HCT116 (cell line): ENCODE measurements around the gene TPD52L1. TPM values are rescaled to one million over a fixed set of nuclear protein-coding genes. Genes with fewer than 3 reads are reported as not detected.

Experiments
- ATAC-seq: fragments of 200-7000 bp; cut with Tn5 transposase; 2 replicates; pipeline ENCODE4 v1.9.1; 2020; ENCODE audit warnings: mild to moderate bottlenecking, moderate library complexity
- BruUV-seq: library from RNA; stranded (reverse); fragments of 400-500 nt; replicated peaks from 2 replicates; lab custom pipeline; 2021; lab: Mats Ljungman, UMichigan
- CTCF ChIA-PET: fragments of 300-600 bp; sonication (Branson Sonifier 250); formaldehyde crosslinking; loops from one replicate; lab custom pipeline; 2021; ENCODE audit warnings: antibody characterized with exemption; lab: Charles Lee
- POLR2A ChIA-PET: fragments of 300-600, 350-600 bp; sonication (Branson Sonifier 250); formaldehyde crosslinking; loops from one replicate; lab custom pipeline; 2021; ENCODE audit warnings: antibody characterized with exemption; lab: Charles Lee
- RAD21 ChIA-PET, 2 experiments: fragments of 300-600 bp; sonication (Branson Sonifier 250); formaldehyde crosslinking; loops; one replicate each; lab custom pipeline; 2023; ENCODE audit warnings: low total read pairs in 2 of 2; ENCODE audit not compliant: uncharacterized antibody in 2 of 2, unreplicated experiment in 2 of 2, low non-redundant PET in 1 of 2; lab: Charles Lee
- DNase-seq: peaks from one replicate; pipeline ENCODE4 v3.0.0-alpha.2; 2010; ENCODE audit warnings: low read depth, low spot score
- H2AFZ ChIP-seq: fragments of 200-600 bp; shearing (Covaris generic), sonication (generic); 2 replicates; pipeline ENCODE4 v1.6.1; 2017; ENCODE audit warnings: low read depth, mixed run types, mixed read lengths, antibody characterized with exemption, low read length; ENCODE audit not compliant: poor library complexity, severe bottlenecking
- H3K27ac ChIP-seq: 2 replicates; pipeline ENCODE4 v1.5.1; 2012; ENCODE audit warnings: low read depth, low read length
- H3K27me3 ChIP-seq: fragments of 200-600 bp; sonication (generic); 2 replicates; pipeline ENCODE4 v1.6.1; 2016; ENCODE audit warnings: mixed run types, low read length, mixed read lengths; ENCODE audit not compliant: insufficient read depth
- H3K36me3 ChIP-seq, 2 experiments: fragments of 200-500 bp in 1 of 2; fragments of 200-600 bp in 1 of 2; sonication (Bioruptor generic) in 1 of 2; sonication (generic) in 1 of 2; 2 replicates each; pipeline versions ENCODE4 v1.5.1 to v1.6.1; 2014 to 2016; ENCODE audit warnings: low read length in 2 of 2, inconsistent platforms in 1 of 2, mixed read lengths in 1 of 2, mixed run types in 1 of 2; ENCODE audit not compliant: insufficient read depth in 2 of 2, control insufficient read depth in 1 of 2
- H3K4me1 ChIP-seq, 2 experiments: fragments of 200-600 bp in 1 of 2; sonication (generic) in 1 of 2; 2 replicates each; pipeline versions ENCODE4 v1.5.1 to v1.6.1; 2012 to 2017; ENCODE audit warnings: low read length in 2 of 2, inconsistent platforms in 1 of 2, mild to moderate bottlenecking in 1 of 2, mixed read lengths in 1 of 2, mixed run types in 1 of 2, moderate library complexity in 1 of 2; ENCODE audit not compliant: insufficient read depth in 2 of 2, control insufficient read depth in 1 of 2
- H3K4me2 ChIP-seq: fragments of 200-600 bp; sonication (generic); 2 replicates; pipeline ENCODE4 v1.6.1; 2017; ENCODE audit warnings: mixed run types, low read length, mixed read lengths
- H3K4me3 ChIP-seq, 2 experiments: fragments of 200-600 bp in 1 of 2; sonication (generic) in 1 of 2; replicated peaks in 1 of 2; 2 replicates each; pipeline ENCODE4 v1.5.1; 2011 to 2016; ENCODE audit warnings: low read length in 2 of 2, control low read depth in 1 of 2, low read depth in 1 of 2, mild to moderate bottlenecking in 1 of 2, mixed read lengths in 1 of 2, mixed run types in 1 of 2
- H3K79me2 ChIP-seq: fragments of 200-600 bp; sonication (generic); 2 replicates; pipeline ENCODE4 v1.6.1; 2017; ENCODE audit warnings: mild to moderate bottlenecking, mixed run types, low read length, moderate library complexity, mixed read lengths; ENCODE audit not compliant: insufficient read depth
- H3K9ac ChIP-seq: fragments of 200-600 bp; sonication (generic); 2 replicates; pipeline ENCODE4 v1.6.1; 2016; ENCODE audit warnings: low read length, mixed read lengths
- H3K9me2 ChIP-seq: fragments of 200-600 bp; sonication (generic), shearing (Covaris generic); 2 replicates; pipeline ENCODE4 v1.6.1; 2017; ENCODE audit warnings: mixed run types, mild to moderate bottlenecking, moderate library complexity; ENCODE audit not compliant: insufficient read depth
- H3K9me3 ChIP-seq, 2 experiments: fragments of 200-500 bp in 1 of 2; fragments of 200-600 bp in 1 of 2; sonication (Bioruptor generic) in 1 of 2; sonication (generic) in 1 of 2; 2 replicates each; pipeline ENCODE4 v1.6.1; 2014 to 2017; ENCODE audit warnings: low read length in 2 of 2, mixed read lengths in 2 of 2, inconsistent platforms in 1 of 2, low read depth in 1 of 2, mild to moderate bottlenecking in 1 of 2, mixed run types in 1 of 2, moderate library complexity in 1 of 2; ENCODE audit not compliant: control insufficient read depth in 1 of 2, insufficient read depth in 1 of 2
- H4K20me1 ChIP-seq: fragments of 200-600 bp; sonication (generic), shearing (Covaris generic); 2 replicates; pipeline ENCODE4 v1.6.1; 2017; ENCODE audit warnings: mixed run types, mild to moderate bottlenecking, moderate library complexity; ENCODE audit not compliant: insufficient read depth
- CBX3 ChIP-seq: IDR thresholded peaks from 2 replicates; pipeline ENCODE4 v1.6.1; 2012; ENCODE audit warnings: low read depth
- CEBPB ChIP-seq: IDR thresholded peaks from 2 replicates; pipeline ENCODE4 v1.6.1; 2012; ENCODE audit warnings: low read depth
- EZH2 ChIP-seq: fragments of 200-600 bp; sonication (generic); IDR thresholded peaks from 2 replicates; pipeline ENCODE4 v1.6.1; 2017; ENCODE audit warnings: antibody characterized with exemption, mixed run types
- EZH2phosphoT487 ChIP-seq: fragments of 200-600 bp; IDR thresholded peaks from 2 replicates; pipeline ENCODE4 v1.6.1; 2018; ENCODE audit warnings: antibody characterized with exemption, borderline replicate concordance
- JUND ChIP-seq: IDR thresholded peaks from 2 replicates; pipeline ENCODE4 v1.6.1; 2012
- SIN3A ChIP-seq: IDR thresholded peaks from 2 replicates; pipeline ENCODE4 v1.6.1; 2012; ENCODE audit warnings: low read depth
- SP1 ChIP-seq: IDR thresholded peaks from 2 replicates; pipeline ENCODE4 v1.6.1; 2012; ENCODE audit warnings: low read depth
- TCF7L2 ChIP-seq: IDR thresholded peaks from 2 replicates; pipeline ENCODE4 v1.7.0; 2011; ENCODE audit warnings: borderline replicate concordance, inconsistent platforms; ENCODE audit not compliant: insufficient read depth, insufficient read length; ENCODE audit errors: extremely low read depth
- ZFX ChIP-seq: fragments of 450-650 bp; IDR thresholded peaks from 2 replicates; pipeline ENCODE4 v1.6.1; 2017
- ZNF274 ChIP-seq: fragments of 200-500 bp; sonication (Bioruptor generic); IDR thresholded peaks from 2 replicates; pipeline ENCODE4 v1.6.1; 2014; ENCODE audit warnings: mild to moderate bottlenecking, low read depth, low read length, inconsistent platforms
- intact Hi-C: fragments of 100-400 bp; cut with micrococcal nuclease; formaldehyde crosslinking; loops from 2 replicates; pipeline ENCODE4 v1.10.0; 2022
- total RNA-seq: library from RNA; stranded (reverse); gene quantifications from one replicate; pipeline ENCODE4 v1.2.1, GENCODE V29; 2021; ENCODE audit not compliant: unreplicated experiment
- TF ChIP-seq, protein P1 (sequence below), 3 experiments: fragments of 200-600 bp in 1 of 3; sonication (generic) in 1 of 3; IDR thresholded peaks in 2 of 3; conservative IDR thresholded peaks in 1 of 3; 2 replicates each; pipeline ENCODE4 v1.5.1; 2012 to 2017; ENCODE audit warnings: low read depth in 2 of 3, low read length in 2 of 3, antibody characterized with exemption in 1 of 3, borderline replicate concordance in 1 of 3, control low read depth in 1 of 3, mild to moderate bottlenecking in 1 of 3, mixed read lengths in 1 of 3, mixed run types in 1 of 3, moderate library complexity in 1 of 3; ENCODE audit not compliant: insufficient read depth in 1 of 3
- TF ChIP-seq, protein P2 (sequence below): IDR thresholded peaks from 2 replicates; pipeline ENCODE4 v1.6.1; 2012
- TF ChIP-seq, protein P3 (sequence below): IDR thresholded peaks from 2 replicates; pipeline ENCODE4 v1.6.1; 2011; ENCODE audit warnings: mild to moderate bottlenecking, low read length, moderate library complexity; ENCODE audit not compliant: insufficient replicate concordance; ENCODE audit errors: extremely low read depth

Gene TPD52L1
- total RNA-seq, 1 experiment from 2014 or later, result 64.1 TPM

DNA sequence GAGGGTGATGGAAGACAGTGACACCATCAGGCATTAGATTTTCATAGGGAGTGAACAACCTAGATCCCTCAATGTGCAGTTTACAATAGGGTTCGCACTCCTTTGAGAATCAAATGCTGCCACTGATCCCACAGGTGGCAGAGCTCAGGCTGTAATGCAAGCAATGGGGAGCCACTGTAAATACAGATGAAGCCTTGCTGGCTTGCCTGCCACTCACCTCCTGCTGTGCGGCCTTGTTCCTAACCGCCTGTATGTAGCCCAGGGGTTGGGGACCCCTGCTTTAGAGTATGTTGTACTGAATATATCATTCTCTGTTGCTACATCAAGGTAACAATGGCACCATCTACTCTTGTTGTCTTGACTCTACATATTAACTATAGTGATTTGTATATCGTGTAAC, 37.1 kb downstream of the TPD52L1 start:
- DNase-seq (no peak), ATAC-seq (no peak)
- intact Hi-C loops, result loop anchor here (5.0 to 10.0 kb wide), 2 partner anchors 112 to 574 kb away; partner anchors contain the start of gene HDDC2
- Histone ChIP-seq H3K79me2 (no peaks in the 10 kb centered on the region; the same call in 1 of the 2 replicates), H2AFZ (no peak overlapping the region), H3K9ac (no peak overlapping the region), H3K27me3 (no peaks in the 10 kb centered on the region), H3K4me2 (no peak overlapping the region), H3K9me2 (no peaks in the 10 kb centered on the region), H3K36me3 (no peaks in the 10 kb centered on the region), H3K4me1 (peaks cover 10 to 30% of the 10 kb centered on the region in 2 experiments; a peak in 3 of 4 replicates), H3K4me3 (no peak overlapping the region), H4K20me1 (no peaks in the 10 kb centered on the region), H3K27ac (no peak overlapping the region), H3K9me3 (no peaks in the 10 kb centered on the region)
- ChIA-PET POLR2A (no interaction called here), RAD21 (no interaction called here), CTCF (no interaction called here)
- no peak for TF ChIP-seq SP1
- TF ChIP-seq ZFX, result no peak
- TF ChIP-seq CEBPB, result no peak
- no peak for TF ChIP-seq EZH2phosphoT487
- no peak for TF ChIP-seq JUND
- TF ChIP-seq SIN3A, result no peak
- TF ChIP-seq, protein P1, sequence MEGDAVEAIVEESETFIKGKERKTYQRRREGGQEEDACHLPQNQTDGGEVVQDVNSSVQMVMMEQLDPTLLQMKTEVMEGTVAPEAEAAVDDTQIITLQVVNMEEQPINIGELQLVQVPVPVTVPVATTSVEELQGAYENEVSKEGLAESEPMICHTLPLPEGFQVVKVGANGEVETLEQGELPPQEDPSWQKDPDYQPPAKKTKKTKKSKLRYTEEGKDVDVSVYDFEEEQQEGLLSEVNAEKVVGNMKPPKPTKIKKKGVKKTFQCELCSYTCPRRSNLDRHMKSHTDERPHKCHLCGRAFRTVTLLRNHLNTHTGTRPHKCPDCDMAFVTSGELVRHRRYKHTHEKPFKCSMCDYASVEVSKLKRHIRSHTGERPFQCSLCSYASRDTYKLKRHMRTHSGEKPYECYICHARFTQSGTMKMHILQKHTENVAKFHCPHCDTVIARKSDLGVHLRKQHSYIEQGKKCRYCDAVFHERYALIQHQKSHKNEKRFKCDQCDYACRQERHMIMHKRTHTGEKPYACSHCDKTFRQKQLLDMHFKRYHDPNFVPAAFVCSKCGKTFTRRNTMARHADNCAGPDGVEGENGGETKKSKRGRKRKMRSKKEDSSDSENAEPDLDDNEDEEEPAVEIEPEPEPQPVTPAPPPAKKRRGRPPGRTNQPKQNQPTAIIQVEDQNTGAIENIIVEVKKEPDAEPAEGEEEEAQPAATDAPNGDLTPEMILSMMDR (IDR thresholded peaks at IDR 0.05 in 2 of 3, conservative IDR thresholded peaks at IDR 0.05 in 1 of 3; ENCODE audit: borderline replicate concordance in 1 of 3, insufficient read depth in 1 of 3, low read depth in 2 of 3, low read length in 2 of 3), result no peak
- TF ChIP-seq, protein P2, sequence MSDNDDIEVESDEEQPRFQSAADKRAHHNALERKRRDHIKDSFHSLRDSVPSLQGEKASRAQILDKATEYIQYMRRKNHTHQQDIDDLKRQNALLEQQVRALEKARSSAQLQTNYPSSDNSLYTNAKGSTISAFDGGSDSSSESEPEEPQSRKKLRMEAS, result no peak
- TF ChIP-seq, protein P3, sequence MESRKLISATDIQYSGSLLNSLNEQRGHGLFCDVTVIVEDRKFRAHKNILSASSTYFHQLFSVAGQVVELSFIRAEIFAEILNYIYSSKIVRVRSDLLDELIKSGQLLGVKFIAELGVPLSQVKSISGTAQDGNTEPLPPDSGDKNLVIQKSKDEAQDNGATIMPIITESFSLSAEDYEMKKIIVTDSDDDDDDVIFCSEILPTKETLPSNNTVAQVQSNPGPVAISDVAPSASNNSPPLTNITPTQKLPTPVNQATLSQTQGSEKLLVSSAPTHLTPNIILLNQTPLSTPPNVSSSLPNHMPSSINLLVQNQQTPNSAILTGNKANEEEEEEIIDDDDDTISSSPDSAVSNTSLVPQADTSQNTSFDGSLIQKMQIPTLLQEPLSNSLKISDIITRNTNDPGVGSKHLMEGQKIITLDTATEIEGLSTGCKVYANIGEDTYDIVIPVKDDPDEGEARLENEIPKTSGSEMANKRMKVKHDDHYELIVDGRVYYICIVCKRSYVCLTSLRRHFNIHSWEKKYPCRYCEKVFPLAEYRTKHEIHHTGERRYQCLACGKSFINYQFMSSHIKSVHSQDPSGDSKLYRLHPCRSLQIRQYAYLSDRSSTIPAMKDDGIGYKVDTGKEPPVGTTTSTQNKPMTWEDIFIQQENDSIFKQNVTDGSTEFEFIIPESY, result no peak
- TF ChIP-seq TCF7L2, result no peak
- TF ChIP-seq ZNF274, result no peak
- TF ChIP-seq CBX3, result no peak
- TF ChIP-seq EZH2, result no peak
- no TSS peak for BruUV-seq
